ENCODE measurements around the gene ADARB2.

ADARB2 gene

DNA sequence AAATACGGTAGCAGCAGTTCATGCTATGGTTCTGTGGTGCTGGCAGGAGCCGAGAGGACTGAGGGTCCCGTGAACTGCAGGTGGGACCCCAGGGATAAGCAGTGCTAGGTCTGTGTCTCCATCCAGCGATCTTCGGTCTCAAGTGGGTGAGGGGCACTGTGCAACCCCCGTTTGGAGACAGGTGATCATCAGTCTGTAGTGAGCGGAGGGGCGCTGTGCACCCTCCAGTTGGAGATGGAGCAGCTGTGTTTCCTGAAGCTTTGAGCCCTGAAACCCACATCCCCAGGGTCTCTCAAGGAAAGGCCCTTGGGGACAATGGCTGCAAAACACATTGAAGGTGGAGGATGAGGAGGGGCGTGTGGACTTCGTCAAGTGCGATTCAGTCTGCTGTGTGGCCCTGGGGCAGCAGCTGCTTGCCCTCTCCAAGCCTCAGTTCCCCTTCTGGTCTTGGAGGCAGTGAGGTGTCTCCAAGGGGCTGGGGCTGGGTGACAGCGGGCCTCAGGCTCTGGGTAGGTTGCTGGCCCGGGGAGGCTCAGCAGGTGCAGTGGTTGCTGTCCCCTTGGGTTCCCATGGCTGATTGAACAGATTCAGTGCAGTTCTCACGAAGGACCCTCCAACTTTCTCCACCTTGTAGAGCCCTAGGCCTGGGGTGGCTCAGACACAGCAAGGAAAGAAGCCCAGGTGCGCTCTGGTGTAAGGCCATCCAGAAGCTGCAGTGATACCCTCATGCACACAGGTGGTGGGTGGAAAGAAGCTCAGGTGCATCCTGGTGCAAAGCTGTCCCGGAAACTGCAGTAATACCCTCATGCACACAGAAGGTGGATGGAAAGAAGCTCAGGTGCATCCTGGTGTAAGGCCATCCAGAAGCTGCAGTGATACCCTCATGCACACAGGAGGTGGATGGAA, 160.6 kb downstream of the ADARB2 start:
- peaks cover 1% of the 10 kb centered on the region for H3K9me3 Mint-ChIP-seq
- no peaks in the 10 kb centered on the region for H3K36me3 Mint-ChIP-seq
- DNase-seq (ENCODE audit: low spot score in 2 of 2) (peak in 1 of 2 donors; percentile 19), ATAC-seq (ENCODE audit: low read depth) (peak; percentile 52)
- no peak overlapping the region for H3K27ac Mint-ChIP-seq
- H3K27me3 Mint-ChIP-seq, result peaks cover 10% of the 10 kb centered on the region
- H3K4me3 Mint-ChIP-seq, result no peak overlapping the region
- H3K4me1 Mint-ChIP-seq, result peaks cover 49% of the 10 kb centered on the region

DNA sequence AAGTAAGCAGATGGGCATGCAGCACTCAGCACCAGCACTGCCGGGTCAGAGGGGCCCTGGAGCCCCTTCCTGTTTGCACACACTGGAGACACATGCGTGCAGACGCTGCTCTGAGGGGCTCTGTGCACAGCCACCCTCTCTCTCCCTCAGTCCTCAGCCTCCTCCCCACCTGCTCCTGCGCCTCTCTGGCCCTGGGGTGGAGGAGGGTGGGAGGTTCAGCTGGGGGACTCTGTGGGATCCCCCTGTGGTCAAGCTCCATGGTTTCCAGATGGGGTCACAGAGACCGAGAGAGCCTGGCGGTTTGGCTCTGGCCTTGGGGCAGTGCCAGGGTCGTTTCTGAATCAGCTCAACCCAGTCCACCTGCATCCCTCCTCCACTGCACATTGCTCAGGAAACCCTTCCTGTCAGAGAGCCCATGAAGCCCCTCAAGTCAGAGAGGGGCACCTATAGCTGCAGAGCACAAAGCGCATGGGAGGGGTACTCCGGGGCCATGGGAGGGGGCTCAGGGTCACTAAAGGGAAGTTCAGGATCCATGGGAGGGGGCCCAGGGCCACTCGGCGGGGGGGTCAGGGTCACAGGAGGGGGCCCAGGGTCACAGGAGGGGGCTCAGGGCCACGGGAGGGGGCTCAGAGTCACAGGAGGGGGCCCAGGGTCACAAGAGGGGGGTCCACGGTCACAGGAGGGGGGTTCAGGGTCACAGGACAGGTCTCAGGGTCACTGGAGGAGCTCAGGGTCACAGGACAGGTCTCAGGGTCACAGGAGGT, 161.7 kb downstream of the ADARB2 start:
- peaks cover 3% of the 10 kb centered on the region for H3K36me3 Mint-ChIP-seq
- DNase-seq (ENCODE audit: low spot score in 2 of 2) (no peak), ATAC-seq (ENCODE audit: low read depth) (no peak)
- H3K4me1 Mint-ChIP-seq, result peaks cover 50% of the 10 kb centered on the region
- peaks cover 14% of the 10 kb centered on the region for H3K27me3 Mint-ChIP-seq
- H3K4me3 Mint-ChIP-seq, result no peak overlapping the region
- H3K9me3 Mint-ChIP-seq, result peaks cover 3% of the 10 kb centered on the region
- H3K27ac Mint-ChIP-seq, result no peak overlapping the region

DNA sequence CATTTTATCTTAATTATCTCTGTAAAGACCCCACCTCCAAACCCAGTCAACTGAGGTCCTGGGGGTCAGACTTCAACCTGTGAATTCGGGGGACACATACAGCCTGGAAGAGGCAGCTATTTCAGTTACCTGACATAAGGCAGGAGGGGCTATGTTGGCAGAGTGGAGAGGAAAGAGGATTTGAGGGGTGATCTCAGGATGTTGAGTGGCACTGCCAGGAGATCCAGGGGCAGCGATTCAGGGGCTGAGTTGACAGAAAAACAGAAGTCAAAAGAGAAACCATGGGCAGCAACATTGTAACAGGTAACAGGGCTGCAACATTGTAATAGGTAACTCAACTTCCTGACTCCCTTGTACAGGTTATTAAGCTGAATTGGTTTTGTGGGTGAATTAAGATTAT, 162.6 kb downstream of the ADARB2 start:
- Mint-ChIP-seq H3K27ac (no peak overlapping the region), H3K4me3 (no peak overlapping the region), H3K9me3 (peaks cover 3% of the 10 kb centered on the region), H3K4me1 (peaks cover 47% of the 10 kb centered on the region), H3K36me3 (peaks cover 3% of the 10 kb centered on the region), H3K27me3 (peaks cover 16% of the 10 kb centered on the region)
- DNase-seq (ENCODE audit: low spot score in 2 of 2), result no peak
- no peak for ATAC-seq (ENCODE audit: low read depth)

DNA sequence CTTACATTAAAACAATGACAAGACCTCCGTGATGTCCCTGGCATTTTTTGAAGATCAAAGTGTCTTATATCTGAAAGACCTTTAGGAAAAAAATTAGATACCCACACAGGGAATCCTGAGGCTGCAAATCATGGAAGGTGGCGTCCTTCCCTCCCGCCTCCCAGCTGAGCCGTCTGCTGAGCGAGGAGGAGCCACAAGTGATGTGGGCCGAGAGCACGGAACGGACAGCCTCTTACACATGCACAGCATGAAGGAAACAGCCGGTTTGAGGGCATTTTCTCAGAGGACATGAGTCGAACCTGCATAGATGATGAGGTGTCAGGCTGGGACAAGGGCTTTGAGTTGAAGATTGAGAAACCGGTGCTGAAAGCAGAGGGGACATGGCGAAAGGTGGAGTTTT, 163.3 kb downstream of the ADARB2 start:
- Mint-ChIP-seq H3K27me3 (peaks cover 17% of the 10 kb centered on the region), H3K9me3 (peaks cover 3% of the 10 kb centered on the region), H3K36me3 (peaks cover 3% of the 10 kb centered on the region), H3K27ac (no peak overlapping the region), H3K4me1 (peaks cover 46% of the 10 kb centered on the region), H3K4me3 (no peak overlapping the region)
- ATAC-seq (ENCODE audit: low read depth) (no peak), DNase-seq (ENCODE audit: low spot score in 2 of 2) (no peak)

DNA sequence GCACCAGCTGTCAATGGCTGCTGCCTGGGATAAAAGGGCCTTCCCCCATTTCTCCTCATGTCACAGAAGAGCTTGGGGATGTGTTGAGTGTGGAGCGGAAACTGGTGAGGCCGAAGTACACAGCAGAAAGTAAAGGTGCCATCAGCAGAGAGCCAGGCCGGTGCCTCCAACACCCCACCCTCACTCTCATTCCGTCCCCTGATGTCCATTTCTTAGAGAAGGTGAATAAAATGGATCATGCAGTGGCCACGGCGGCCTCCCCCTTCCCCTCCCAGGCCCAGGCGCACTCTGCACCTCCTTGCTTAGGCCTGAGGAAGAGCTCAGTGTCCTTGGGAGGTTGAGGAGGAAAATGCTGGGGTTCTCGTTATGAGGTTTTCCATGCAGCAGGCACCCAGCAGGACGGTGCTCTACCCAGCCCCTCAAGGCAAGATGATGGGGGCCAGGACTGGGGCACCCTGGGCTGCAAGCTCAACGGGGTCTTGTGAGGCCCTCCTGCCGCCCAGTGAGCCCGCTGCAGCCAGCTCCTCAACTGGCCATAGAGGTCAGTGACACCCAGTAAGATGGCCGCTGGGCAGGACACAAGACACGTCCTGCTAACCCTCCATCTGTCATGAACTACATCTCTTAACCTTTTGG, 163.9 kb downstream of the ADARB2 start:
- DNase-seq (ENCODE audit: low spot score in 2 of 2) (no peak), ATAC-seq (ENCODE audit: low read depth) (no peak)
- Mint-ChIP-seq H3K27me3 (peaks cover 20% of the 10 kb centered on the region), H3K27ac (no peak overlapping the region), H3K9me3 (peaks cover 3% of the 10 kb centered on the region), H3K4me1 (peaks cover 45% of the 10 kb centered on the region), H3K4me3 (no peak overlapping the region), H3K36me3 (peaks cover 3% of the 10 kb centered on the region)

DNA sequence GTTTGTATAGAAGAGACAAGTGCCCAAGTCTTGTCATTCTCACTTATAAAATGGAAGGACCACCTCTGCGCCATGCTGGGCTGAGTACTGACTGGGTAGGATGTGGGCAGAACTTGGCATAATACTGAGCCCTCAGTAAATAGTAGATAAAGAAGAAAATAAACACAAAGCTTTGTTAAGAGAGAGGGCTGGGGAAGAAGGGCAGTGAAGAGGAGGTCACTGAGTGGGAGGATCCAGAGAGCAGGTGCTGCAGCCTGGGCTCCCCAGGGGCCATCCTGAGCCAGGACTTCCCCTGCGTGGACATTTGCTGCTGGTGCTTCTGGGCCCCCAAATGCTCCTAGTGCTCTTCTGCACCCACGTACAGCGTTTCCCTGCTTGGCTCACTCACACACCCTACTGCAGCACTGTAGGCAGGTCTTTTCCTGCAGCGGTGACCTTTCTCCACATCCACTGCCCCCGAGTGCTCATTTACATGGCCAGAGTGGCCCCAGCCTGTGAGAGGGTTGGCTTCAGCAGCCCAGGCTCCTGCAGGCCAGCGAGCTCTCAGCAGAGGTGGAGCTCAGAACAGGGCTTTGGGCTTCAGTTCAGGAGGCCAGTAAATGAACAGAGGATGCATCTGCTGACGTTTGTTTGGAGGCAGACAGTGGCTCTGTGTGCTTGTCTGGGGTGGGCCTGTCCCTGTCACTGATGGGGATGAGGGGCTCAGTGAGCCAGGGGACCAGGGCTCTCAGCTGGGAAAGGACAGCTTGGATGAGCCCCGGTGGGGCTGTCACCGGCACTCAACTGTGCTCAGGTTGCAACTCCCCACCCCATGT, 164.6 kb downstream of the ADARB2 start:
- Mint-ChIP-seq H3K27ac (no peak overlapping the region), H3K27me3 (peaks cover 20% of the 10 kb centered on the region), H3K9me3 (peaks cover 3% of the 10 kb centered on the region), H3K4me1 (peaks cover 44% of the 10 kb centered on the region), H3K4me3 (no peak overlapping the region), H3K36me3 (peaks cover 3% of the 10 kb centered on the region)
- ATAC-seq (ENCODE audit: low read depth) (no peak), DNase-seq (ENCODE audit: low spot score in 2 of 2) (no peak)

DNA sequence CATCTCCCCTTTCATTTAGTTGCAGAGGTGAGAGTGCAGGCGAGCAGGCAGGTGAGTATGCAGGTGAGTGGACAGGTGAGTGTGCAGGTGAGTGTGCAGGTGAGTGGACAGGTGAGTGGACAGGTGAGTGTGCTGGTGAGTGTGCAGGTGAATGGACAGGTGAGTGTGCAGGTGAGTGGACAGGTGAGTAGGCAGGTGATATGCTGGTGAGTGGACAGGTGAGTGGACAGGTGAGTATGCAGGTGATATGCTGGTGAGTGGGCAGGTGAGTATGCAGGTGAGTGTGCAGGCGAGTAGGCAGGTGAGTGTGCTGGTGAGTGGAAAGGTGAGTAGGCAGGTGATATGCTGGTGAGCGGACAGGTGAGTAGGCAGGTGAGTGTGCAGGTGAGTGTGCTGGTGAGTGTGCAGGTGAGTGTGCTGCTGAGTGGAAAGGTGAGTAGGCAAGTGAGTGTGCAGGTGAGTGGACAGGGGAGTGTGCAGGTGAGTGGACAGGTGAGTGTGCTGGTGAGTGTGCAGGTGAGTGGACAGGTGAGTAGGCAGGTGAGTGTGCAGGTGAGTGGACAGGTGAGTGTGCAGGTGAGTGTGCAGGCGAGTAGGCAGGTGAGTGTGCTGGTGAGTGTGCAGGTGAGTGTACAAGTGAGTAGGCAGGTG, 165.6 kb downstream of the ADARB2 start:
- DNase-seq (ENCODE audit: low spot score in 2 of 2) (no peak), ATAC-seq (ENCODE audit: low read depth) (no peak)
- H3K4me3 Mint-ChIP-seq, result no peak overlapping the region
- no peak overlapping the region for H3K27ac Mint-ChIP-seq
- H3K4me1 Mint-ChIP-seq, result peaks cover 34% of the 10 kb centered on the region
- H3K9me3 Mint-ChIP-seq, result peaks cover 3% of the 10 kb centered on the region
- H3K27me3 Mint-ChIP-seq, result peaks cover 20% of the 10 kb centered on the region
- peaks cover 3% of the 10 kb centered on the region for H3K36me3 Mint-ChIP-seq

DNA sequence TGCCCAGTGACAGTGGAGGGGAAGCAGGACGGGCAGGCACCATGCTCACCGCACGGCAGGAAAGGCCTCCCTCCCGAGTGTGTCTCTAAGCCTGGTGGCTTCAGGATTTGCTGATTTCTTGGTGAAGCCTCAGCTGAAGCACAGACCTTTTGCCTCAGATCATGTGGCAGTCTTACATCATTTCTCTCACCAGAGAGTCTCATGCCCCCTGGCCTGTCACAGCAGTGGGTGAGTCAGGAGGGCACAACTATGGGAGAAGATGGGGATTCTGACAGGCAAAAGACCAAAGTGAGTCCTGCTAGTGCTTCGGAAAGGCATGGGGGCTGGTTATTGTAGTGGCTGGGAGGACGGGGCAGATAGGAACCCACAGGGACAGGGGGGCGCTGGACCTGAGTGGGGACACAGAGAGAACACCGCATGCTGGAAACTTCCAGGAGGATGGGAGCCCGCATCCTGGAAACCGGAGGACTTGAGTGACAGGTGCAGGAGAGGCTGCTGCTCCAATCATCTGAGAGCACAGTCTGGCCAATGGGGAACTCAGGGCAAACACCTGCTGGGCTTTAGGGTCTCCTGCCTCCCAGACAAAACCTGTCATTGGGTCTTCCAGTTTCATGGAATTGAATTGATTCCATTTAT, 166.8 kb downstream of the ADARB2 start:
- DNase-seq (ENCODE audit: low spot score in 2 of 2) (no peak), ATAC-seq (ENCODE audit: low read depth) (no peak)
- H3K27ac Mint-ChIP-seq, result no peak overlapping the region
- no peak overlapping the region for H3K4me3 Mint-ChIP-seq
- H3K36me3 Mint-ChIP-seq, result peaks cover 3% of the 10 kb centered on the region
- H3K9me3 Mint-ChIP-seq, result peaks cover 3% of the 10 kb centered on the region
- H3K4me1 Mint-ChIP-seq, result peaks cover 26% of the 10 kb centered on the region
- H3K27me3 Mint-ChIP-seq, result peaks cover 20% of the 10 kb centered on the region

DNA sequence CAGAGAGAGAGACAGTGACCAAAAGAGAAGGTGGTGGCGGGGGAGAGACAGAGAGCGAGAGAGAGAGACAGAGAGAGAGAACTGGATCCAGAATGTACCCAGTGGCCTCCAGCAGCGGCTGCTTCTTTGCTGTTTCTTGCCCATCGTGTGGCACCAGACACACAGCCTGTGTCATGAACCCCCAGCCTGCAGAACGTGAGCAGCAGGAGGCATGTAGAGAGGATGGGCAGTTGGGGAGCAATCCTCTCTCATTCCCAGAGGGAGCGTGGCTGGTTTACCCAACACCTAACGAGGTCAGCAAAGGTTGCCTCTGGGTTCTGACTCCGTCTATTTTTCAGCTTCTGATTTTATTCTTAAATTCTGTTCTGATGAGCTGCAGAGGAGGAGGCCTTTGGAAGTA, 168.1 kb downstream of the ADARB2 start:
- Mint-ChIP-seq H3K9me3 (peaks cover 3% of the 10 kb centered on the region), H3K4me1 (peaks cover 21% of the 10 kb centered on the region), H3K36me3 (peaks cover 3% of the 10 kb centered on the region), H3K4me3 (no peak overlapping the region), H3K27me3 (peaks cover 18% of the 10 kb centered on the region), H3K27ac (no peak overlapping the region)
- ATAC-seq (ENCODE audit: low read depth), result no peak
- no peak for DNase-seq (ENCODE audit: low spot score in 2 of 2)

DNA sequence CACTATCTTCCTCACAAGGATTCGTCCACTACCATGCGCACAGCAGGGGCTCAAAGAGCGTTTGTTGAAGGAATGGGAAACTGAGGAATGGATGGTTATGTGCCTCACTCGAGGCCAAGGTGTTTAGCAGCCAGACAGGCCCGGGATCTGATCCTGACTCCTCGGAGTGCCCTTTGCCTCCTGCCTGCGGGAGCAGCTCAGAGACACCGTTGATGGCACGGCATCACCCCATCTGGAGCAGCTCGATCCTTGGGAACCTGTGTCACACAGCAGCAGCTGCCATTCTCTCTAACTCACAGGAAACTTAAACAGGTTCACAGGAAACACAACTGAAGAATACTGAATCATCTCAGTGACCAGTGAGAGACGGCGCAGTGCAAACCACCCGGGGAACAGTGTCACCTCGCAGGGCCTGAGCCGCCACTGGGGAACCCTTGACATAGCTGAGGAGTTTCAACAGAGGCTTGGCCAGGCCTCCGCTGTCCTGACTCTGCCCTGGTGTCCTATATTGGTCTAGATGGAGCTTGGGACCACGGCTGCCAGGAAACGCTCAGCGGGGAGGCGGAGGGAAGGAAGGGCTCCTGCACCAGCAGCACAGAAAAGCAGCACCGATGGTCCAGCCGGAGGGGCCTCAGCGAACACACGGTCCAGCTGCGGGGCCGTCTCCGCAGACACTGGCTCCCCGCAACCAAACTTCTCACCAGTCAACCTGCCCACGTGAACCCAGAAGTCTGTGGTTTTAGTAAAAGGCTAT, 169.4 kb downstream of the ADARB2 start:
- Mint-ChIP-seq H3K4me1 (peaks cover 18% of the 10 kb centered on the region), H3K27me3 (peaks cover 18% of the 10 kb centered on the region), H3K36me3 (peaks cover 3% of the 10 kb centered on the region), H3K9me3 (peaks cover 3% of the 10 kb centered on the region), H3K27ac (no peak overlapping the region), H3K4me3 (no peak overlapping the region)
- ATAC-seq (ENCODE audit: low read depth), result no peak
- DNase-seq (ENCODE audit: low spot score in 2 of 2), result no peak

DNA sequence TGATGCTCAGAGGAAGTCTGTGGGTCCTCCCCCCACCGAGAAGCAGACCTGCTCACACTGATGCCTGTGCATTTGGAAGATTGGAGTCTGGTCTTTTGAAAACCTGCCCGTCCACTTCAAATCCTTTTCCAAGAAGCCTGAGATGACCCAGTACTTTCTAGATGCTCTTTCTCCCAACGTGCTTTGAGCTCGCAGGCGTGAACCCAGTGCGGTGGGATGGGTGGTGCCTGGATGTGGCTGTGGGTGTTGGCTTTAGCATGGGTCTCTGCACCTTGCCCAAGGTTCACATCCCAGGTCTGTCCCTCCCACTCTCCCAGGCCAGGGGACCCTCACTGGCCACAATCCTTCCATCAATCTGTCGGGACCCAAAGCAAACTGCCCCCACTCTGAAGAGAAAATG, 170.2 kb downstream of the ADARB2 start:
- Mint-ChIP-seq H3K9me3 (peaks cover 3% of the 10 kb centered on the region), H3K27ac (no peak overlapping the region), H3K36me3 (peaks cover 3% of the 10 kb centered on the region), H3K4me1 (peaks cover 16% of the 10 kb centered on the region), H3K4me3 (no peak overlapping the region), H3K27me3 (peaks cover 18% of the 10 kb centered on the region)
- no peak for ATAC-seq (ENCODE audit: low read depth)
- DNase-seq (ENCODE audit: low spot score in 2 of 2), result no peak

DNA sequence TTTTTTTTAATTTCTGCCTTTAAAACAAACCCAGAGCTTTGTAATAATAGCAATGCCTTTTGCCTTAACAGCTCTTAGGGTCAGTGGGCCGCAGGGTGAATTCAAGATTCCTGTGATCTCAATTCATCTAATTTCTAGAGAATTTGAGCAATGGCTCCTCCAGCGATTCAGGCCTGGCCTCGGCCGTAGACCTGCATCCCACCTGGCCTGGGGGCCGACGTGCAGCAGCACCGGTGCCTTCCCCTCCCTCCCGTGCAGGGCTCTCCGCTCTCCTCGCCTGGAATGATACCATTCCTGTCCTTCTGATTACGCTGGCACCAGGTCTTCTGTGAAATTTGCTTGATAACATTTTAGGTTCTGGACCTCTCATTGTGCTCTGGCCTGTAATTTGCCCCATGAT, 172.5 kb downstream of the ADARB2 start:
- DNase-seq (ENCODE audit: low spot score in 2 of 2), result no peak
- Mint-ChIP-seq H3K36me3 (no peaks in the 10 kb centered on the region), H3K27ac (no peak overlapping the region), H3K9me3 (no peaks in the 10 kb centered on the region), H3K27me3 (peaks cover 7% of the 10 kb centered on the region), H3K4me3 (no peak overlapping the region), H3K4me1 (peaks cover 19% of the 10 kb centered on the region)
- no peak for ATAC-seq (ENCODE audit: low read depth)
